EH (cell line): ENCODE results near the gene L3MBTL4.
"Not testable (repeated sequence)": the region's sequence is repeated elsewhere in the genome, so short reads cannot be mapped to it uniquely, and the experiment has no call there.

Source experiments
- DNase-seq: peaks from one replicate; pipeline ENCODE4 v3.0.0-alpha.2; 2015; ENCODE audit warnings: low read depth

Gene L3MBTL4

GRCh38 chr18:6310714-6311113 is 104.0 kb downstream of the L3MBTL4 start:
- DNase-seq, result no peak

GRCh38 chr18:6297875-6298274 is 116.8 kb downstream of the L3MBTL4 start:
- no peak for DNase-seq

GRCh38 chr18:6294148-6294784 is 120.4 kb downstream of the L3MBTL4 start:
- no peak for DNase-seq

DNA sequence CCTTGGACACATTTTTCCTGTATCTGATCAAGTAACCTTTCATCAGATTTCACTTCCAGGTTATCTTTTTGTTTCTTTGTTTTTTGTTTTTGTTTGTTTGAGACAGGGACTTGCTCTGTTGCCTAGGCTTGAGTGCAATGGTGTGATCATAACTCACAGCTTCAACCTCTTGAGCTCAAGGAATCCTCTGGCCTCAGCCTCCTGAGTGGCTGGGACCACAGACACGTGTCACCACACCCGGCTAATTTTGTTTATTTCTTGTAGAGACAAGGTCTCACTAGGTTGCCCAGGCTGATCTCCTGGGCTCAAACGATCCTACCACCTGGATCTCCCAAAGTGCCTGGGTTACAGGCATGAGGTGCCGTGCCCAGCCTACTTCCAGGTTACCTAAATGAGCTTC is 124.9 kb downstream of the L3MBTL4 start:
- DNase-seq, result no peak

DNA sequence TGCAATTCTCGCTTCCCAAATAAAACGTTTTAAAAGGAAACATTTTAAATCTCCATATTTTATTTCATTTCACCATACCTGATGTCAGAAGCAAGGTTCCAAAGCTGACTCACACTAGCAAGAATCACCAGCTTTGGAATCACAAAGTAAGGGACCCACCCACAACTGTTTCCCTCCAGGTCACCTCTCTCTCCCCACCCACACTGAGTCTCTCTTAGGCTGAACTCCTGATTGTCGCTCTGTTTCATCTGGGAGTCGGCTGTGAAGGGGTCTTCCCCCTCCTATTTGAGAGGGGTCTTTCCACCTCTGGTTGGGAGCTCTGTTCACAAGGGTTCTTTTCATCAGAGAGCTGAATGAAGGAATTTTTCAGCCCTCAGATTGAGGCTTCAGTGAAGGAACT is 128.1 kb downstream of the L3MBTL4 start:
- no peak for DNase-seq

DNA sequence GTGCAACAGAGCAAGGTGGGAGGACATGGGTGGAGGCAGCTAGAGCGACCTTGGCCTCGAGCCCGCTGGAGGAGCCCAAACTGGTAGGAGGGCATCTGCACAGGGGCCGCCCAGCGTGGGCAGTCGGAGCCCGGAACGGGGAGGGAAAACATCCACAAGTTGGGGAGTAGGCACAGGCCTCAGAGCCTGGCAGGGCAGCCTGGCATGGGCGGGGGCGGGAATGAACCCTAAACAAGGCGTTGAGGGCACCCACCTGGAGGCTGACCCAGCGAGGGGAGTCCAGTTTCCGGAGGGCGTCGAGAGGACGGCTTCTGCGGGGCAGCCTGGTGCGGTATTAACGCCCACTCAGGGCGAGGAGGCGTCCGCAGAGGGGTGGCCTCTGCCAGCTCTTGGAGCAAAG is 129.9 kb downstream of the L3MBTL4 start:
- DNase-seq, result no peak

- no peak for DNase-seq
Measured at GRCh38 chr18:6284300-6284699, 130.4 kb downstream of the L3MBTL4 start.

DNA sequence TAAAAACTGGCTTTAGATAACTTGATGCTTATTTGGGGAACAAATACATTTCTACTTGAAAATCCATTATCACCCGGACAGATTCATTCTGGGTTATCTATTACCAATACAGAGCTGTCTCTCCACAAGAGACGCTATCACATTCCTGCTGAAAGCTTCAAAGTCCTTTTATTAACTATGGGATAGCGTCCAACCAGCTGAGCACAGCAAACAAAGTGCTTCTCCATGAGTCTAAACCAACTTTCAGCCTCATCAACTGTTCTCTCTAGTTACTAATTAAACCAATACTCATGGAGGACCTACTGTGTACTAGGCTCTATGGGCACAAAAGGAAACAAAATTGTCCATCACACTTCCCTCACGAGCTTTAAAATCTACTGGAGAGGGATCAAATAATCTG is 132.8 kb downstream of the L3MBTL4 start:
- no peak for DNase-seq

GRCh38 chr18:6280211-6280743 is 134.4 kb downstream of the L3MBTL4 start:
- no peak for DNase-seq

- DNase-seq, result no peak
Measured at GRCh38 chr18:6279308-6279707, 135.4 kb downstream of the L3MBTL4 start.

GRCh38 chr18:6273423-6273822 is 141.3 kb downstream of the L3MBTL4 start:
- no peak for DNase-seq

DNA sequence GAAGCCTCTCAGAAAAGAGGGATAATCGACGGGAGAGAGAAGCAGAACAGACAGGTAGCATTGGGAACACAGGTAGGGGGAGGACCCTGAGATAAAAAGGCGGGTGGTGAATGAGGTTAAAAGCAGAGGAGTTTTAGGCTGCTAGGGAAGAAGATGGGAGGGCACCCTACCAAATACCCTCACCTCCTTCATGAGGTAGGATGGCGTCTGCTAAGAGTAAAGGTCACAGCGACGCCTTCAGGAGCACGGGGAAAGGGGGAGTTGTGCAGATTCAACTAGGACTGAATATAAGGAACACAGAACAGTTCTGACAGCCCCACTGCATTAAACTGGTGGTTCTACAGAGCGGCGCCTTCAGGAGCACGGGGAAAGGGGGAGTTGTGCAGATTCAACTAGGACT is 142.6 kb downstream of the L3MBTL4 start:
- not testable (repeated sequence) for DNase-seq

DNA sequence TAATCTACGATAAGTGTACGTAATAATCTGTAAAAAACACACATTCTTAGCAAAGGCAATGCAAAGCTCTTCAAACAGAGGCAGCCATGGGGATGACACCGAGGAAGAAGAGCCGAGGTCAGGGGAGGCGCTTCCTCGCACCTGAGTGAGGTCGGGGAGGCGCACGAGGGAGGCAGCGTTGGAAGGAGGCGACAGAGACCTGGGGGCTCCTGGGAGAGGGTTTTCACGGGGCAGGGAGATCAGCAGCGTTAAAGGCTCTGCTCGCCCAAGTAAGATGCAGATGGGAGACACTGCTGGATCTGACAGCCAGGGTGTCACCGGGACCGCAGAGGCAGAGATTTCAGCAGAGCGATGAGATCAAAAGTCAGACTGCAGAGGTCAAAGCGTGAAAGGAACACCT is 143.1 kb downstream of the L3MBTL4 start:
- no peak for DNase-seq

GRCh38 chr18:6270771-6271216 is 143.9 kb downstream of the L3MBTL4 start:
- no peak for DNase-seq

GRCh38 chr18:6269660-6270332 is 144.9 kb downstream of the L3MBTL4 start:
- DNase-seq, result no peak

GRCh38 chr18:6266212-6266611 is 148.5 kb downstream of the L3MBTL4 start:
- no peak for DNase-seq

DNA sequence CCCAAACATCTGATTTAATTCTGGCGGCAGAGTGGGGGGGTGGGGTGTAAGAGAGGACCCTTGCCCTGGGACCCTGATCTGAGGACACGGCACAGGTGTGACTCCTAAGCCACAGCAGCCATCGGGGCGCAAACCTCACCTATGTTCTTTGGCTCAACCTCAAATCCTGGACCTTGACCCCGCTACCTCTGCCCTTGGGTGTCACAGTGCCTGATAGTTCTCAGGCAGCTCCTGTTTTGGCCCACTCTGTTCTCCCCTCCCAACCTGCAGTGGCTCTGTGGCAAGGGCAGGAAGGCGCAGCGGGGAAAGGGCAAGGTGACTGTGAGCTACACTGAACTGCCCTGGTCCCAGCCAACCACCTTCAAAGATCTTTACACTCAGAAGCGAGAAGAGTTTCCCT is 152.8 kb downstream of the L3MBTL4 start:
- DNase-seq, result no peak

DNA sequence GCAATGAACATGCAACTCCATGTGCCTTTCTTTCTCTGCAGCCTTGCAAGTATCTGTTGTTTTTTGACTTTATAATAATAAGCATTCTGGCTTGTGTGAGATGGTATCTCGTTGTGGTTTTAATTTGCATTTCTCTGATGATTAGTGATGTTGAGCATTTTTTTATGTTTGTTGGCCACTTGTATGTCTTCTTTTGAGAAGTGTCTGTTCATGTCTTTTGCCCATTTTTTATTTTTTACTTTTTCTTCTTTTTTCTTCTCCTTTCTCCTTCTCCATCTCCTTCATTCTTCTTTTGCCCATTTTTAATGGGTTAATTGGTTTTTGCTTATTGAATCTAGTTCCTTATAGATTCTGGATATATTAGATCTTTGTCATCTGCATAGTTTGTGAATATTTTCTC is 155.4 kb downstream of the L3MBTL4 start:
- DNase-seq, result not testable (repeated sequence)

GRCh38 chr18:6257950-6258349 is 156.8 kb downstream of the L3MBTL4 start:
- DNase-seq, result no peak

DNA sequence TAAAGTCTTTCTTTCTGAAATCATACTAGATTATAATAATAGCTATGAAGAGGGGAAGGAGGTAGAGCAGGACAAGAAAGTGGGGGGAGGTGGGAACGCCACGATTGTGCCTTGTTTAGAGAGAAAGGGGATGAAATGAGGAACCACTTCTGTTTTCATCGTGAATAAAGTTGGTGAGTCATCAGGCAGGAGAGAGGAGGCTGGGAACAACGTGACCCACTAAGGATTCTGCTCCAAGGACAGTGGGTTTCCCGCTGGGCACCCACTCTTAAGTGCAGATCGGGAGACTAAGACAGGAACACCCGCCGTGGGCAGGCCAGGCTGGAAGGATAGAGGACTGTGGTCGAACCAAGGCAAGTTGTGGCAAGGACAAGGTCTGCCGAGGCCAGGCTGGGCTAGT is 158.2 kb downstream of the L3MBTL4 start:
- DNase-seq, result no peak

DNA sequence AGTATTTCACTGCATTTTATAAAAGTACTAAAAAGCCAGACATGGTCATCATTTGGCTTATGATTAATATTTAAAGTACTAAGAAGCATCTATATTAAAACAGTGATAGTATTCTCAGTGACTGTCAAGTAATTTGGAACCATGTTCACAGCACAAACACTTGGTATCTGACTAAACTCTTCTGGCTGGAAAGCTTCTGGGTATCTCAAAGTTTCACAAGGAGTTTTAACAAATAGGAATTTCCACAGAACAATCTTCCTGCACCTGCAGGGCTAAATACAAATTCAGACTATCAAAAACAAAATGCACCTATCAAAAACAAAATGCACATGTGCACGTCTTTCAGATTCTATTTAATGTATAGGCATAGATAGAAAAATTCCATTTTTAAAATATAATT is 158.8 kb downstream of the L3MBTL4 start:
- DNase-seq, result no peak

DNA sequence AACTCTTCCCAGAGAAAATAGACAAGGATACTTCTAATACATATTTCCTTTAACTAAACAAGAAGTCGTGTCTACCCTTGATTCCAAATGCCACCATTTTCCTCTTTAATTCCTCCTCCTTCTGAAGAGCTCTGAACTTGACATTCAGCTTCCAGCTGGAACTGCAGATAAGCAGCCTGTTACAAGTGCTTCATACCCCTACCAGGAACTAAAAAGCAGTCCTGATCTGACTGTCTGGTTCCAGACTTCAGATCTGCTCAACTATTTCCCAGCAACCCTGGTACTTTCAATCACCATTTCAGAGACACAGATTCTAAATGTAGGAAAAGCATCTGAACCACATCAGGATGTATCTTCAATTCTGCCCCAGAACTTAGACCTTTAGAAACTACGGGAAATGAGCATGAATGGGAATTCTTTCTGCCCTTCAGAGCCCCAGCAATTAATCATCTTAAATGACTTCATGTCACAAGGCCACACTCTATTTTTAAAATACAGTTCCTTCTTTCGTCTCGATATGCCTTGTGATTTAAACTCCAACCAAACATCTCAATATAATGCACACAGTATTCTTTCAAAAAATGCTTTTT is 159.5 kb downstream of the L3MBTL4 start:
- DNase-seq, result no peak

GRCh38 chr18:6254456-6254855 is 160.3 kb downstream of the L3MBTL4 start:
- no peak for DNase-seq
